ENCODE data around the gene FN1.

DNA sequence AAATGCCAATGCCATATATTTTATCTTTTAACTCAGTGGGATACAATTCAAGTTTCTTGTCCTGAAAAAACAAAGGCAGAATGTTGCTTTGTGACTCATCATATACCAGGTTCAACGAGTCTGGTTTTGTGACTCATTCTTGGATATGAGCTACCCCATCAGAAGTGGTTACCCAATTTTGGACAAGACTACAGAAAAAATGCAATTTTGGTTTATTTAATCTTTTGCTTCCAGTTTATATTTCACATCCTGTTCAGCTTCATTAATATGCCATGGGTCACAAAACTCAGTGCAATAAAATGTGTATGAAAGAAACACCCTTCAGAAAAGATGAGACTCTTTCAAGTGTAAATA is 25.0 kb downstream of the FN1 start:
- TF ChIP-seq, protein P1, sequence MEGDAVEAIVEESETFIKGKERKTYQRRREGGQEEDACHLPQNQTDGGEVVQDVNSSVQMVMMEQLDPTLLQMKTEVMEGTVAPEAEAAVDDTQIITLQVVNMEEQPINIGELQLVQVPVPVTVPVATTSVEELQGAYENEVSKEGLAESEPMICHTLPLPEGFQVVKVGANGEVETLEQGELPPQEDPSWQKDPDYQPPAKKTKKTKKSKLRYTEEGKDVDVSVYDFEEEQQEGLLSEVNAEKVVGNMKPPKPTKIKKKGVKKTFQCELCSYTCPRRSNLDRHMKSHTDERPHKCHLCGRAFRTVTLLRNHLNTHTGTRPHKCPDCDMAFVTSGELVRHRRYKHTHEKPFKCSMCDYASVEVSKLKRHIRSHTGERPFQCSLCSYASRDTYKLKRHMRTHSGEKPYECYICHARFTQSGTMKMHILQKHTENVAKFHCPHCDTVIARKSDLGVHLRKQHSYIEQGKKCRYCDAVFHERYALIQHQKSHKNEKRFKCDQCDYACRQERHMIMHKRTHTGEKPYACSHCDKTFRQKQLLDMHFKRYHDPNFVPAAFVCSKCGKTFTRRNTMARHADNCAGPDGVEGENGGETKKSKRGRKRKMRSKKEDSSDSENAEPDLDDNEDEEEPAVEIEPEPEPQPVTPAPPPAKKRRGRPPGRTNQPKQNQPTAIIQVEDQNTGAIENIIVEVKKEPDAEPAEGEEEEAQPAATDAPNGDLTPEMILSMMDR (IDR thresholded peaks at IDR 0.05), result no peak
- TF ChIP-seq, protein P2, sequence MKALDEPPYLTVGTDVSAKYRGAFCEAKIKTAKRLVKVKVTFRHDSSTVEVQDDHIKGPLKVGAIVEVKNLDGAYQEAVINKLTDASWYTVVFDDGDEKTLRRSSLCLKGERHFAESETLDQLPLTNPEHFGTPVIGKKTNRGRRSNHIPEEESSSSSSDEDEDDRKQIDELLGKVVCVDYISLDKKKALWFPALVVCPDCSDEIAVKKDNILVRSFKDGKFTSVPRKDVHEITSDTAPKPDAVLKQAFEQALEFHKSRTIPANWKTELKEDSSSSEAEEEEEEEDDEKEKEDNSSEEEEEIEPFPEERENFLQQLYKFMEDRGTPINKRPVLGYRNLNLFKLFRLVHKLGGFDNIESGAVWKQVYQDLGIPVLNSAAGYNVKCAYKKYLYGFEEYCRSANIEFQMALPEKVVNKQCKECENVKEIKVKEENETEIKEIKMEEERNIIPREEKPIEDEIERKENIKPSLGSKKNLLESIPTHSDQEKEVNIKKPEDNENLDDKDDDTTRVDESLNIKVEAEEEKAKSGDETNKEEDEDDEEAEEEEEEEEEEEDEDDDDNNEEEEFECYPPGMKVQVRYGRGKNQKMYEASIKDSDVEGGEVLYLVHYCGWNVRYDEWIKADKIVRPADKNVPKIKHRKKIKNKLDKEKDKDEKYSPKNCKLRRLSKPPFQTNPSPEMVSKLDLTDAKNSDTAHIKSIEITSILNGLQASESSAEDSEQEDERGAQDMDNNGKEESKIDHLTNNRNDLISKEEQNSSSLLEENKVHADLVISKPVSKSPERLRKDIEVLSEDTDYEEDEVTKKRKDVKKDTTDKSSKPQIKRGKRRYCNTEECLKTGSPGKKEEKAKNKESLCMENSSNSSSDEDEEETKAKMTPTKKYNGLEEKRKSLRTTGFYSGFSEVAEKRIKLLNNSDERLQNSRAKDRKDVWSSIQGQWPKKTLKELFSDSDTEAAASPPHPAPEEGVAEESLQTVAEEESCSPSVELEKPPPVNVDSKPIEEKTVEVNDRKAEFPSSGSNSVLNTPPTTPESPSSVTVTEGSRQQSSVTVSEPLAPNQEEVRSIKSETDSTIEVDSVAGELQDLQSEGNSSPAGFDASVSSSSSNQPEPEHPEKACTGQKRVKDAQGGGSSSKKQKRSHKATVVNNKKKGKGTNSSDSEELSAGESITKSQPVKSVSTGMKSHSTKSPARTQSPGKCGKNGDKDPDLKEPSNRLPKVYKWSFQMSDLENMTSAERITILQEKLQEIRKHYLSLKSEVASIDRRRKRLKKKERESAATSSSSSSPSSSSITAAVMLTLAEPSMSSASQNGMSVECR (CRISPR knock-in tag; IDR thresholded peaks at IDR 0.05; ENCODE audit: borderline replicate concordance), result no peak
- TF ChIP-seq, protein P3, sequence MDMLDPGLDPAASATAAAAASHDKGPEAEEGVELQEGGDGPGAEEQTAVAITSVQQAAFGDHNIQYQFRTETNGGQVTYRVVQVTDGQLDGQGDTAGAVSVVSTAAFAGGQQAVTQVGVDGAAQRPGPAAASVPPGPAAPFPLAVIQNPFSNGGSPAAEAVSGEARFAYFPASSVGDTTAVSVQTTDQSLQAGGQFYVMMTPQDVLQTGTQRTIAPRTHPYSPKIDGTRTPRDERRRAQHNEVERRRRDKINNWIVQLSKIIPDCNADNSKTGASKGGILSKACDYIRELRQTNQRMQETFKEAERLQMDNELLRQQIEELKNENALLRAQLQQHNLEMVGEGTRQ (CRISPR knock-in tag; IDR thresholded peaks at IDR 0.05), result no peak
- TF ChIP-seq, protein P4, sequence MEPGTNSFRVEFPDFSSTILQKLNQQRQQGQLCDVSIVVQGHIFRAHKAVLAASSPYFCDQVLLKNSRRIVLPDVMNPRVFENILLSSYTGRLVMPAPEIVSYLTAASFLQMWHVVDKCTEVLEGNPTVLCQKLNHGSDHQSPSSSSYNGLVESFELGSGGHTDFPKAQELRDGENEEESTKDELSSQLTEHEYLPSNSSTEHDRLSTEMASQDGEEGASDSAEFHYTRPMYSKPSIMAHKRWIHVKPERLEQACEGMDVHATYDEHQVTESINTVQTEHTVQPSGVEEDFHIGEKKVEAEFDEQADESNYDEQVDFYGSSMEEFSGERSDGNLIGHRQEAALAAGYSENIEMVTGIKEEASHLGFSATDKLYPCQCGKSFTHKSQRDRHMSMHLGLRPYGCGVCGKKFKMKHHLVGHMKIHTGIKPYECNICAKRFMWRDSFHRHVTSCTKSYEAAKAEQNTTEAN (CRISPR knock-in tag; IDR thresholded peaks at IDR 0.05), result no peak
- TF ChIP-seq, protein P5, sequence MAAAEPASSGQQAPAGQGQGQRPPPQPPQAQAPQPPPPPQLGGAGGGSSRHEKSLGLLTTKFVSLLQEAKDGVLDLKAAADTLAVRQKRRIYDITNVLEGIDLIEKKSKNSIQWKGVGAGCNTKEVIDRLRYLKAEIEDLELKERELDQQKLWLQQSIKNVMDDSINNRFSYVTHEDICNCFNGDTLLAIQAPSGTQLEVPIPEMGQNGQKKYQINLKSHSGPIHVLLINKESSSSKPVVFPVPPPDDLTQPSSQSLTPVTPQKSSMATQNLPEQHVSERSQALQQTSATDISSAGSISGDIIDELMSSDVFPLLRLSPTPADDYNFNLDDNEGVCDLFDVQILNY (CRISPR knock-in tag; IDR thresholded peaks at IDR 0.05), result no peak
- TF ChIP-seq ZNF219 (CRISPR knock-in tag; IDR thresholded peaks at IDR 0.05; ENCODE audit: borderline replicate concordance) (no peak), ZNF423 (CRISPR knock-in tag; IDR thresholded peaks at IDR 0.05) (no peak), ESRRA (CRISPR knock-in tag; IDR thresholded peaks at IDR 0.05; ENCODE audit: borderline replicate concordance) (no peak), TCF7 (CRISPR knock-in tag; IDR thresholded peaks at IDR 0.05; ENCODE audit: low read depth) (no peak)

Measured in WTC11 (cell line).